MM.1S (cell line): ENCODE data around the gene NAB1.

ENCODE experiments used
- DNase-seq: peaks from one replicate; pipeline ENCODE4 v3.0.0-alpha.2; 2015
- H2AFZ ChIP-seq: fragments of 300-600 bp; sonication (generic); 2 replicates; pipeline ENCODE4 v1.6.0; 2016; ENCODE audit warnings: antibody characterized with exemption, low read length
- H3F3A ChIP-seq: fragments of 300-600 bp; sonication (generic); 2 replicates; pipeline ENCODE4 v1.6.1; 2016; ENCODE audit warnings: mild to moderate bottlenecking, antibody characterized with exemption, low read length, moderate library complexity, mixed read lengths; ENCODE audit not compliant: insufficient read depth
- H3K27ac ChIP-seq: fragments of 300-600 bp; sonication (generic); 2 replicates; pipeline ENCODE4 v1.5.1; 2016; ENCODE audit warnings: mild to moderate bottlenecking, low read length
- H3K27me3 ChIP-seq: fragments of 300-600 bp; sonication (generic); replicated peaks from 2 replicates; pipeline ENCODE4 v1.6.0; 2016; ENCODE audit warnings: low read length; ENCODE audit not compliant: insufficient read depth
- H3K36me3 ChIP-seq: fragments of 300-600 bp; sonication (generic); replicated peaks from 2 replicates; pipeline ENCODE4 v1.6.1; 2016; ENCODE audit warnings: mild to moderate bottlenecking, low read length, mixed read lengths; ENCODE audit not compliant: insufficient read depth
- H3K4me1 ChIP-seq: fragments of 300-600 bp; sonication (generic); 2 replicates; pipeline ENCODE4 v1.6.1; 2016; ENCODE audit warnings: low read length, mixed read lengths
- H3K4me2 ChIP-seq: fragments of 300-600 bp; sonication (generic); 2 replicates; pipeline ENCODE4 v1.6.0; 2016; ENCODE audit warnings: low read depth, low read length
- H3K4me3 ChIP-seq: fragments of 300-600 bp; sonication (generic); 2 replicates; pipeline ENCODE4 v1.5.1; 2016; ENCODE audit warnings: low read length, mixed read lengths
- H3K79me2 ChIP-seq: fragments of 300-600 bp; sonication (generic); 2 replicates; pipeline ENCODE4 v1.6.1; 2016; ENCODE audit warnings: mixed run types, low read length, mixed read lengths
- H3K9ac ChIP-seq: fragments of 300-600 bp; sonication (generic); 2 replicates; pipeline ENCODE4 v1.6.1; 2016; ENCODE audit warnings: low read length, mixed read lengths
- H3K9me2 ChIP-seq: fragments of 300-600 bp; sonication (generic); replicated peaks from 2 replicates; pipeline ENCODE4 v1.6.1; 2016; ENCODE audit warnings: mild to moderate bottlenecking, low read length, mixed read lengths; ENCODE audit not compliant: insufficient read depth
- H3K9me3 ChIP-seq: fragments of 300-600 bp; sonication (generic); replicated peaks from 2 replicates; pipeline ENCODE4 v1.6.1; 2016; ENCODE audit warnings: mild to moderate bottlenecking, low read length, mixed read lengths; ENCODE audit not compliant: insufficient read depth
- H4K20me1 ChIP-seq: fragments of 300-600 bp; sonication (generic); 2 replicates; pipeline ENCODE4 v1.6.1; 2016; ENCODE audit warnings: mild to moderate bottlenecking, low read length, moderate library complexity, mixed read lengths; ENCODE audit not compliant: insufficient read depth
- CTCF ChIP-seq: fragments of 300-600 bp; sonication (generic); IDR thresholded peaks from 2 replicates; pipeline ENCODE4 v1.5.1; 2016; ENCODE audit warnings: antibody characterized with exemption, low read length, mixed read lengths
- EZH2 ChIP-seq: fragments of 300-600 bp; sonication (generic); optimal IDR thresholded peaks from 2 replicates; pipeline ENCODE3; 2017; ENCODE audit warnings: low read depth, mild to moderate bottlenecking, antibody characterized with exemption, low read length, mixed read lengths
- EZH2phosphoT487 ChIP-seq: fragments of 300-600 bp; sonication (generic); IDR thresholded peaks from 2 replicates; pipeline ENCODE4 v1.6.1; 2018; ENCODE audit warnings: antibody characterized with exemption, low read length

Gene NAB1

GRCh38 chr2:190723397-190724090, 74.7 kb downstream of the NAB1 start:
- H3K79me2 ChIP-seq: no peaks in the 10 kb centered on the region
- H2AFZ ChIP-seq: no peak overlapping the region
- no peak for TF ChIP-seq EZH2phosphoT487
- TF ChIP-seq EZH2: no peak
- no peak for TF ChIP-seq CTCF
- H3K9me2 ChIP-seq: no peaks in the 10 kb centered on the region
- H3K4me2 ChIP-seq: no peak overlapping the region
- H4K20me1 ChIP-seq: no peaks in the 10 kb centered on the region
- no peaks in the 10 kb centered on the region for H3K4me1 ChIP-seq
- no peak overlapping the region for H3K4me3 ChIP-seq
- no peaks in the 10 kb centered on the region for H3F3A ChIP-seq
- H3K9ac ChIP-seq: no peak overlapping the region
- no peak overlapping the region for H3K27ac ChIP-seq
- H3K9me3 ChIP-seq: no peaks in the 10 kb centered on the region
- H3K36me3 ChIP-seq: no peaks in the 10 kb centered on the region
- DNase-seq: no peak
- no peaks in the 10 kb centered on the region for H3K27me3 ChIP-seq

- Histone ChIP-seq H3K27ac (no peak overlapping the region), H3K9me3 (no peaks in the 10 kb centered on the region), H3K4me1 (no peaks in the 10 kb centered on the region), H3K79me2 (no peaks in the 10 kb centered on the region), H3K27me3 (no peaks in the 10 kb centered on the region), H3K36me3 (no peaks in the 10 kb centered on the region), H3K9ac (no peak overlapping the region), H3K4me3 (no peak overlapping the region), H3F3A (no peaks in the 10 kb centered on the region), H4K20me1 (no peaks in the 10 kb centered on the region), H3K4me2 (no peak overlapping the region), H3K9me2 (no peaks in the 10 kb centered on the region), H2AFZ (no peak overlapping the region)
- no peak for TF ChIP-seq CTCF
- TF ChIP-seq EZH2: no peak
- TF ChIP-seq EZH2phosphoT487: no peak
- no peak for DNase-seq
Measured at GRCh38 chr2:190726255-190726654, 77.4 kb downstream of the NAB1 start.

- DNase-seq: no peak
- H3K79me2 ChIP-seq: no peaks in the 10 kb centered on the region
- no peak overlapping the region for H3K27ac ChIP-seq
- TF ChIP-seq EZH2phosphoT487 (no peak), EZH2 (no peak), CTCF (no peak)
- H3K27me3 ChIP-seq: no peaks in the 10 kb centered on the region
- no peaks in the 10 kb centered on the region for H3K9me2 ChIP-seq
- no peaks in the 10 kb centered on the region for H3K4me1 ChIP-seq
- H4K20me1 ChIP-seq: no peaks in the 10 kb centered on the region
- no peak overlapping the region for H3K9ac ChIP-seq
- no peak overlapping the region for H3K4me2 ChIP-seq
- no peaks in the 10 kb centered on the region for H3K9me3 ChIP-seq
- no peaks in the 10 kb centered on the region for H3F3A ChIP-seq
- no peak overlapping the region for H2AFZ ChIP-seq
- H3K36me3 ChIP-seq: no peaks in the 10 kb centered on the region
- no peak overlapping the region for H3K4me3 ChIP-seq
Measured at GRCh38 chr2:190736355-190736754, 87.5 kb downstream of the NAB1 start.
